Esophagus muscularis mucosa (tissue), 4 donors: ENCODE measurements around the gene PPDPF. TPM values are rescaled to one million over a fixed set of nuclear protein-coding genes. Genes with fewer than 3 reads are reported as not detected.

Source experiments
- DNase-seq: peaks from one replicate; pipeline ENCODE4 v3.0.0-alpha.2; 2017; ENCODE audit errors: extremely low spot score
- H3K27ac ChIP-seq, 4 donors: fragments of 200-600 bp; sonication (generic); replicated peaks in 1 of 4; 1 replicate in 3 of 4; 2 replicates in 1 of 4; pipeline ENCODE4 v1.5.1; 2016 to 2019; ENCODE audit warnings: mild to moderate bottlenecking in 1 of 4
- H3K27me3 ChIP-seq, 4 donors: fragments of 200-600 bp; sonication (generic); one replicate each; pipeline versions ENCODE4 v1.5.1 to v1.6.0; 2016 to 2019
- H3K36me3 ChIP-seq, 4 donors: fragments of 200-600 bp; sonication (generic); one replicate each; pipeline ENCODE4 v1.5.1; 2016 to 2019
- H3K4me1 ChIP-seq, 4 donors: fragments of 200-600 bp; sonication (generic); one replicate each; pipeline ENCODE4 v1.5.1; 2016 to 2019
- H3K4me3 ChIP-seq, 4 donors: fragments of 200-600 bp; sonication (generic); 1 replicate in 2 of 4; 2 replicates in 2 of 4; pipeline ENCODE4 v1.5.1; 2016 to 2019; ENCODE audit warnings: mild to moderate bottlenecking in 4 of 4, moderate library complexity in 1 of 4
- H3K9me3 ChIP-seq, 4 donors: fragments of 200-600 bp; sonication (generic); 1 replicate in 3 of 4; 2 replicates in 1 of 4; pipeline ENCODE4 v1.5.1; 2016 to 2019
- CTCF ChIP-seq, 3 experiments: fragments of 200-600 bp in 2 of 3; fragments of 450-650 bp in 1 of 3; sonication (generic) in 2 of 3; IDR thresholded peaks; one replicate each; pipeline ENCODE4 v1.5.1; 2017 to 2019; ENCODE audit warnings: antibody characterized with exemption in 3 of 3, mild to moderate bottlenecking in 2 of 3, moderate library complexity in 1 of 3
- EP300 ChIP-seq: sonication (generic); formaldehyde crosslinking; IDR thresholded peaks from one replicate; pipeline ENCODE4 v1.6.1; 2017; ENCODE audit warnings: antibody characterized with exemption
- POLR2A ChIP-seq: fragments of 450-650 bp; IDR thresholded peaks from one replicate; pipeline ENCODE4 v1.6.1; 2017; ENCODE audit warnings: antibody characterized with exemption, moderate library complexity, mild to moderate bottlenecking, low read depth
- POLR2AphosphoS5 ChIP-seq, 2 donors: sonication (generic); formaldehyde crosslinking; IDR thresholded peaks; one replicate each; pipeline ENCODE4 v1.6.1; 2017; ENCODE audit warnings: antibody characterized with exemption in 2 of 2
- WGBS: methylation state at CpG from one replicate; pipeline ENCODE4 v1.1.5; 2018; 5-methylcytosine and 5-hydroxymethylcytosine counted together
- intact Hi-C: fragments of 100-400 bp; cut with DNase I; formaldehyde crosslinking; loops from one replicate; pipeline ENCODE4 v1.15.1; 2023
- total RNA-seq, 4 donors: library from RNA; depleted of rRNA; stranded (reverse); fragments of >200 nt; gene quantifications; one replicate each; pipeline versions ENCODE4 v1.1.0 to v1.2.1, GENCODE V29; 2016

Gene PPDPF
- total RNA-seq, 4 donors from 2014 or later, result 150 to 291 (median 270) TPM

DNA sequence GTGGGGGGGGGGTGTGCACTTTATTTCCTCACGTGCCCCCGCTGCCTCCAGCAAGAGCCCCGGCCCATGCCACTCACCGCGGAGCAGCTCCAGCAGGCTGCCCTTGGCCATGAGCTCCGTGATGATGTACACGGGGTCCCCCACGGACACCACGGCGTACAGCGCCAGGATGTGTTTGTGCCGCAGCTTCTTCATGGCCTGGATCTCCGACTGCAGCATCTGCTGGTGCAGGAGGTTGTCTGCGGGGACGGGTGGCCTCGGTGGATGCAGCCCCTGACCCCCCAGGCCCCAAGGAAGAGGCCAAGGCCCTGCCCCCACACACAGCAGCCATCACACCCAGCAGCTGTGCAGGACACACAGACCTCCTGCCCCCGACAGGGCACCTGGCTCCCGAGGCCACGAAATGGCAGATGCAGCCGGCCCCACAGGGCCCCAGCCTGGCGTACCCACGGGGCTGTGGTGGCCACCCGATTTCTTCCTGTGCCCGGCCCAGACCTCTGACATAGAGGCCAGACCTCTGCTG, 11.9 kb downstream of the PPDPF start:
- intact Hi-C loops, result loop anchor here (10.0 kb wide), 1 partner anchor 122 kb away; the partner anchor contains the start of genes RTEL1 and STMN3
- no peak for TF ChIP-seq CTCF (IDR thresholded peaks at IDR 0.05)
- TF ChIP-seq POLR2AphosphoS5 (IDR thresholded peaks at IDR 0.05), result no peak
- no peak for TF ChIP-seq EP300
- TF ChIP-seq POLR2A, result no peak
- 75% methylated on average over 15 of the region's 24 CpGs for WGBS
- Histone ChIP-seq H3K4me3 (no peak overlapping the region), H3K4me1 (peaks cover 6 to 22% (median 15%) of the 10 kb centered on the region in 4 donors), H3K36me3 (no peaks in the 10 kb centered on the region), H3K27me3 (peaks cover 0 to 70% (median 22%) of the 10 kb centered on the region in 4 donors), H3K9me3 (no peaks in the 10 kb centered on the region), H3K27ac (no peak overlapping the region)
- DNase-seq, result no peak

GRCh38 chr20:63533388-63533787, 12.8 kb downstream of the PPDPF start:
- no peak for DNase-seq
- Histone ChIP-seq H3K4me1 (peaks cover 15 to 30% (median 24%) of the 10 kb centered on the region in 4 donors), H3K27me3 (peaks cover 0 to 79% (median 23%) of the 10 kb centered on the region in 4 donors), H3K4me3 (no peak overlapping the region), H3K36me3 (no peaks in the 10 kb centered on the region), H3K27ac (no peak overlapping the region), H3K9me3 (no peaks in the 10 kb centered on the region)
- TF ChIP-seq POLR2AphosphoS5 (IDR thresholded peaks at IDR 0.05) (no peak), CTCF (IDR thresholded peaks at IDR 0.05) (no peak), POLR2A (no peak)
- intact Hi-C loops, result loop anchor here (10.0 kb wide), 1 partner anchor 121 kb away; the partner anchor contains the start of genes RTEL1 and STMN3
- 78% methylated on average over 12 of the region's 14 CpGs for WGBS

GRCh38 chr20:63533871-63534393, 13.4 kb downstream of the PPDPF start:
- H3K27ac ChIP-seq, result no peak overlapping the region
- intact Hi-C loops, result loop anchor here (10.0 kb wide), 1 partner anchor 121 kb away; the partner anchor contains the start of genes RTEL1 and STMN3
- no peaks in the 10 kb centered on the region for H3K9me3 ChIP-seq
- WGBS, result 79% methylated on average over 20 of the region's 28 CpGs
- no peak for TF ChIP-seq EP300
- H3K27me3 ChIP-seq, result peaks cover 0 to 82% (median 23%) of the 10 kb centered on the region in 4 donors
- H3K4me1 ChIP-seq, result peaks cover 16 to 34% (median 27%) of the 10 kb centered on the region in 4 donors
- H3K36me3 ChIP-seq, result no peaks in the 10 kb centered on the region
- H3K4me3 ChIP-seq, result no peak overlapping the region
- DNase-seq, result no peak

GRCh38 chr20:63534427-63534830, 13.9 kb downstream of the PPDPF start:
- intact Hi-C loops, result loop anchor here (10.0 kb wide), 1 partner anchor 120 kb away; the partner anchor contains the start of genes RTEL1 and STMN3
- DNase-seq, result no peak
- Histone ChIP-seq H3K4me1 (peaks cover 16 to 34% (median 27%) of the 10 kb centered on the region in 4 donors), H3K9me3 (no peaks in the 10 kb centered on the region), H3K27me3 (peaks cover 0 to 84% (median 23%) of the 10 kb centered on the region in 4 donors), H3K27ac (no peak overlapping the region), H3K4me3 (no peak overlapping the region), H3K36me3 (no peaks in the 10 kb centered on the region)
- WGBS, result 54% methylated on average over 8 of the region's 12 CpGs
- TF ChIP-seq POLR2A, result no peak
- TF ChIP-seq EP300, result no peak
- TF ChIP-seq POLR2AphosphoS5 (IDR thresholded peaks at IDR 0.05), result no peak
- no peak for TF ChIP-seq CTCF (IDR thresholded peaks at IDR 0.05)

DNA sequence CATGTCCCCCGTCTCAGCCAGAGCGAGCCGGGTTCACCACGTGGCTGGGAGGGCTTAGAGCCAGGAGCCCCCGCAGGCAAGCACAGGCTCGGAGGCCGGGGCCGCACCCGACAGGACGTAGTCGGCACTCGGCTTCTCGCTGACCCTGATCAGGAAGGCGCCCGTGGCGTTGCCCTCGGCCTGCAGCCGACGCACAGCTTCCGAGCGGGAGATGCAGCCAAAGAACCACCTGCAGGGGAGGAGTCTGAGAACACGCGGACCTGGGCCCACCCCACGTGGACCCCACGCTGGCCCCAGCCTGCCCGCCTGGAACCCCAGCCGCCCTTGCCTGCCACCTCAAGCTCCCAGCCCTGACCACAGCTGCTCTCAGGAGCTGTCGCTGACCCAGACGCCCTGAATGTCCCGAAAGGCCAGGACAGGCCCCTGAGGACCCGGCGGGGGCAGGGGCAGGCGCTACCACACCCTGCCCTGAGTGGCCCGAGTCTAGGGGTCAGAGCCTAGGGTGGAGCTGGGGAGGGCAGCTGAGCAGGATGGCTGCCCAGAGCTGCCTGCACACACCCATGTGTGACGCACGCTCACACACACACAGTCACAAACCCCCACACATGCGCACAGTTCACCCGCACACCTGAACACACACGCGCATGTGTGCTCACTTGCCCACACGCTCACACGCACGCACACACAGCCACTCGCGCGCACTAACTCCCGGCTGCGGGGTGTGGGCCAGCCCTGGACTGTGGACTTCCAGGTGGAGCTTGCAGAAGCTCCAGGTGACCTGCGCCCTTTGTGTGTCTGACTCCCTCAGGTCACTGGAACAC, 14.5 kb downstream of the PPDPF start:
- no peak overlapping the region for H3K4me3 ChIP-seq
- H3K36me3 ChIP-seq, result no peaks in the 10 kb centered on the region
- intact Hi-C loops, result loop anchor here (10.0 kb wide), 1 partner anchor 120 kb away; the partner anchor contains the start of genes RTEL1 and STMN3
- peaks cover 0 to 88% (median 23%) of the 10 kb centered on the region in 4 donors for H3K27me3 ChIP-seq
- no peak overlapping the region for H3K27ac ChIP-seq
- no peak for DNase-seq
- no peaks in the 10 kb centered on the region for H3K9me3 ChIP-seq
- H3K4me1 ChIP-seq, result peaks cover 16 to 34% (median 27%) of the 10 kb centered on the region in 4 donors
- WGBS, result 83% methylated on average over 13 of the region's 49 CpGs
- TF ChIP-seq CTCF (IDR thresholded peaks at IDR 0.05), result no peak
